BE2C (cell line): ENCODE measurements around the gene SRSF11.

ENCODE experiments used
- DNase-seq: peaks from one replicate; pipeline ENCODE4 v3.0.0-alpha.2; 2020
- H3K27me3 ChIP-seq: fragments of 250-450 bp; sonication (Bioruptor Pico); 2 replicates; pipeline ENCODE4 v1.5.1; 2020; ENCODE audit warnings: mild to moderate bottlenecking
- H3K36me3 ChIP-seq: fragments of 250-450 bp; sonication (Bioruptor Pico); 2 replicates; pipeline ENCODE4 v1.5.1; 2020; ENCODE audit warnings: mild to moderate bottlenecking
- H3K4me1 ChIP-seq: fragments of 250-450 bp; sonication (Bioruptor Pico); 2 replicates; pipeline ENCODE4 v1.5.1; 2020
- H3K4me3 ChIP-seq: 2 replicates; pipeline ENCODE4 v1.5.1; 2011; ENCODE audit warnings: low read depth, low read length
- H3K9me3 ChIP-seq: fragments of 250-450 bp; sonication (Bioruptor Pico); 2 replicates; pipeline ENCODE4 v1.5.1; 2020
- TF ChIP-seq, protein P1 (sequence below): IDR thresholded peaks from 2 replicates; pipeline ENCODE4 v1.5.1; 2012; ENCODE audit warnings: mild to moderate bottlenecking, low read depth, low read length

The SRSF11 gene

GRCh38 chr1:70211541-70211940, 9.6 kb upstream of the SRSF11 start:
- DNase-seq: no peak
- H3K9me3 ChIP-seq: no peaks in the 10 kb centered on the region
- H3K36me3 ChIP-seq: no peaks in the 10 kb centered on the region
- H3K4me3 ChIP-seq: no peak overlapping the region
- H3K27me3 ChIP-seq: no peaks in the 10 kb centered on the region
- no peaks in the 10 kb centered on the region for H3K4me1 ChIP-seq
- TF ChIP-seq, protein P1, sequence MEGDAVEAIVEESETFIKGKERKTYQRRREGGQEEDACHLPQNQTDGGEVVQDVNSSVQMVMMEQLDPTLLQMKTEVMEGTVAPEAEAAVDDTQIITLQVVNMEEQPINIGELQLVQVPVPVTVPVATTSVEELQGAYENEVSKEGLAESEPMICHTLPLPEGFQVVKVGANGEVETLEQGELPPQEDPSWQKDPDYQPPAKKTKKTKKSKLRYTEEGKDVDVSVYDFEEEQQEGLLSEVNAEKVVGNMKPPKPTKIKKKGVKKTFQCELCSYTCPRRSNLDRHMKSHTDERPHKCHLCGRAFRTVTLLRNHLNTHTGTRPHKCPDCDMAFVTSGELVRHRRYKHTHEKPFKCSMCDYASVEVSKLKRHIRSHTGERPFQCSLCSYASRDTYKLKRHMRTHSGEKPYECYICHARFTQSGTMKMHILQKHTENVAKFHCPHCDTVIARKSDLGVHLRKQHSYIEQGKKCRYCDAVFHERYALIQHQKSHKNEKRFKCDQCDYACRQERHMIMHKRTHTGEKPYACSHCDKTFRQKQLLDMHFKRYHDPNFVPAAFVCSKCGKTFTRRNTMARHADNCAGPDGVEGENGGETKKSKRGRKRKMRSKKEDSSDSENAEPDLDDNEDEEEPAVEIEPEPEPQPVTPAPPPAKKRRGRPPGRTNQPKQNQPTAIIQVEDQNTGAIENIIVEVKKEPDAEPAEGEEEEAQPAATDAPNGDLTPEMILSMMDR: no peak

DNA sequence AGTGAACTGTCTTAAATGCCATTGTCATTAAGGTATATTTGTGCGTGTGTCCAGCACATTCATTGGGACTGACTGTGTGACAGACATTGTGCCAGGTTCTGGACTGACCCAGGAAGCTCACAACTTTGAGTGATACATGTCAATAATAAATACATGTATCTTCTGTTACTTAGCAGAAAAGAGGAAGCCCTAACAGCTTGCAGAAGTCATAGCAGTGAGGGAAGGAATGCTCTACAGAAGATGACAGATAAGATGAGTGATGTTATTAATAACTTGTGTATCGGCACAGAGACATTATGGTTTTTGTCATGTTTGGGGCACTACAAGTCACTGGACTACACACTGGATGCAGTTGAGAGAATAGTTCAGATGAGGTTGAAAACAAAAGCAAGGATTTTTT, 1.2 kb upstream of the SRSF11 start:
- no peak for DNase-seq
- TF ChIP-seq, protein P1: no peak
- no peak overlapping the region for H3K4me3 ChIP-seq
- no peaks in the 10 kb centered on the region for H3K27me3 ChIP-seq
- H3K4me1 ChIP-seq: no peaks in the 10 kb centered on the region
- H3K9me3 ChIP-seq: no peaks in the 10 kb centered on the region
- H3K36me3 ChIP-seq: peaks cover 18% of the 10 kb centered on the region

- no peaks in the 10 kb centered on the region for H3K27me3 ChIP-seq
- H3K4me1 ChIP-seq: no peaks in the 10 kb centered on the region
- H3K36me3 ChIP-seq: peaks cover 18% of the 10 kb centered on the region
- TF ChIP-seq, protein P1: no peak
- H3K4me3 ChIP-seq: peak overlapping the region; percentile 60
- DNase-seq: no peak
- no peaks in the 10 kb centered on the region for H3K9me3 ChIP-seq
Measured at GRCh38 chr1:70220517-70221237, 503 bp upstream of the SRSF11 start.

DNA sequence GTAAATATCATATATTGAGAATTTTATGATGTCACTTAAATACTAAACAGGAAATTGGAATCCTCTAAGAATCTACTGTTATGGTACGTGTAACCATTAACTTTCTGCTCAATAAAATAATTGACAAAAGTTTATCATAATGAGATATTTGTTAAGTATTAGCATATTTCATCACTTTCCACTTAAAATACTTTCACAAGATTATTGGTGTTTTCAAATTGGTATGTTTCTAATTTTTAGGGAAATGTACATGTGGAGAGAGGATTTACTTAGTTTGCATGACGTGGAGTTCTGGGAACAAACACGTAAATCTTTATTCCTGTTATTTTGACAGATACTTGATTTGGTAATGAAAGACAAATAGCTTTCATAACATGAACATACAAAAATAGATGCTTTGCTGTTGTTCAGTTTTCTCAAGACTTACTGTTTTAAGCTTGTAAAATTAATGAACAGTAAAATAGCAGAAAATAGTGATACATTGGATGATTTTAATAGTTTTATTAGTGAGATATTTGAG, 1.6 kb downstream of the SRSF11 start:
- Histone ChIP-seq H3K9me3 (no peaks in the 10 kb centered on the region), H3K27me3 (no peaks in the 10 kb centered on the region), H3K4me1 (no peaks in the 10 kb centered on the region), H3K36me3 (peaks cover 18% of the 10 kb centered on the region), H3K4me3 (peak overlapping the region; percentile 77)
- TF ChIP-seq, protein P1: no peak
- DNase-seq: no peak

- H3K4me1 ChIP-seq: no peaks in the 10 kb centered on the region
- TF ChIP-seq, protein P1: no peak
- no peak overlapping the region for H3K4me3 ChIP-seq
- no peak for DNase-seq
- no peaks in the 10 kb centered on the region for H3K27me3 ChIP-seq
- H3K36me3 ChIP-seq: peaks cover 24% of the 10 kb centered on the region
- no peaks in the 10 kb centered on the region for H3K9me3 ChIP-seq
Measured at GRCh38 chr1:70224954-70225353, 3.8 kb downstream of the SRSF11 start.

DNA sequence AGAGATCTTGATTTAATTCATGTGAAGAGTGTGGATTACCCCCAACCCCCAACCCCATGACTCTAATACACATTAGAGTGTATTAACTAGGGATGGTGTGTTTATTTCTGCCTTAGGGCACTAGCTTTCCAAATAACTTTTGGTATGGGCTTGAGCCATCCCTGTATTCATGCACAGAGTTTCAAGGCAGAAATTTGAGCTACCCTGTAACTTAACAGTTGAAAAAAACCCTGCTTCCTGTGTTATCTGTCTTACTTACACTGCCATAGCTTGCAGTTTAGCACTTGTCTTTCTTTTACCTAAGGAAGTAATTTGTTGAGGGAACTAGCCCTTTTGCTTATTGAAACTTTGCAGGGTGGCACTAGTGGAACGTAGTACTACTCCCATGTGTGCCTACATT, 6.3 kb downstream of the SRSF11 start:
- no peak for DNase-seq
- Histone ChIP-seq H3K4me3 (no peak overlapping the region), H3K36me3 (peaks cover 31% of the 10 kb centered on the region), H3K9me3 (no peaks in the 10 kb centered on the region), H3K4me1 (no peaks in the 10 kb centered on the region), H3K27me3 (no peaks in the 10 kb centered on the region)
- TF ChIP-seq, protein P1: no peak
